ENCODE data around the gene PSME1.

GRCh38 chr14:24141097-24141880 is 5.3 kb downstream of the PSME1 start, which contains the start of gene EMC9:
- TF ChIP-seq CTCF (IDR thresholded peaks at IDR 0.05 in 4 of 5, conservative IDR thresholded peaks at IDR 0.05 in 1 of 5) (peak; percentile 60 to 89 (median 80)), POLR2A (IDR thresholded peaks at IDR 0.05) (peak; percentile 94 to 95)

Data from gastrocnemius medialis (tissue), 4 donors.